HCT116 (cell line): Measurements from ENCODE around the gene FLT4.

ENCODE experiments used
- CTCF ChIP-seq, 3 experiments: fragments of 200-600 bp in 1 of 3; sonication (generic) in 1 of 3; IDR thresholded peaks in 2 of 3; conservative IDR thresholded peaks in 1 of 3; 2 replicates each; pipeline ENCODE4 v1.5.1; 2012 to 2017; ENCODE audit warnings: low read depth in 2 of 3, low read length in 2 of 3, antibody characterized with exemption in 1 of 3, borderline replicate concordance in 1 of 3, control low read depth in 1 of 3, mild to moderate bottlenecking in 1 of 3, mixed read lengths in 1 of 3, mixed run types in 1 of 3, moderate library complexity in 1 of 3; ENCODE audit not compliant: insufficient read depth in 1 of 3
- EZH2 ChIP-seq: fragments of 200-600 bp; sonication (generic); IDR thresholded peaks from 2 replicates; pipeline ENCODE4 v1.6.1; 2017; ENCODE audit warnings: antibody characterized with exemption, mixed run types
- POLR2A ChIP-seq: IDR thresholded peaks from 2 replicates; pipeline ENCODE4 v1.7.0; 2011; ENCODE audit warnings: borderline replicate concordance; ENCODE audit not compliant: insufficient read depth, insufficient read length; ENCODE audit errors: extremely low read depth
- REST ChIP-seq: IDR thresholded peaks from 2 replicates; pipeline ENCODE4 v1.6.1; 2012; ENCODE audit warnings: low read depth
- TCF7L2 ChIP-seq: IDR thresholded peaks from 2 replicates; pipeline ENCODE4 v1.7.0; 2011; ENCODE audit warnings: borderline replicate concordance, inconsistent platforms; ENCODE audit not compliant: insufficient read depth, insufficient read length; ENCODE audit errors: extremely low read depth

GRCh38 chr5:180690562-180690961 is 41.2 kb upstream of the FLT4 start:
- TF ChIP-seq CTCF (IDR thresholded peaks at IDR 0.05 in 2 of 3, conservative IDR thresholded peaks at IDR 0.05 in 1 of 3; ENCODE audit: borderline replicate concordance in 1 of 3, insufficient read depth in 1 of 3, low read depth in 2 of 3, low read length in 2 of 3), result no peak
- no peak for TF ChIP-seq POLR2A
- TF ChIP-seq TCF7L2, result no peak
- TF ChIP-seq EZH2, result no peak
- no peak for TF ChIP-seq REST
